Measurements from ENCODE around the gene PPP1R1B.

GRCh38 chr17:39666231-39666600 is 39.5 kb downstream of the PPP1R1B start:
- TF ChIP-seq GTF2E2 (tag; IDR thresholded peaks at IDR 0.05) (no peak), CTCF (IDR thresholded peaks at IDR 0.05 in 2 of 3, conservative IDR thresholded peaks at IDR 0.05 in 1 of 3; ENCODE audit: insufficient read depth in 2 of 3, low read depth in 1 of 3, low read length in 3 of 3) (no peak), KDM1A (IDR thresholded peaks at IDR 0.05) (no peak), RFX5 (IDR thresholded peaks at IDR 0.05; ENCODE audit: low read depth, low read length) (no peak), ZNF431 (CRISPR knock-in tag; IDR thresholded peaks at IDR 0.05) (no peak), SMAD3 (CRISPR knock-in tag; conservative IDR thresholded peaks at IDR 0.05) (no peak), POLR2AphosphoS2 (IDR thresholded peaks at IDR 0.05; ENCODE audit: low read length) (no peak), IRF2 (CRISPR knock-in tag; IDR thresholded peaks at IDR 0.05) (no peak), PBX2 (CRISPR knock-in tag; IDR thresholded peaks at IDR 0.05; ENCODE audit: low read depth) (no peak), PBX2 (tag; conservative IDR thresholded peaks at IDR 0.05; ENCODE audit: low read depth) (no peak)
